Stimulated activated CD4-positive, alpha-beta T cell treated with anti-CD3 and anti-CD28 coated beads, Interleukin-2, amount 100 ng/mL, for 24 hours (primary cell): Measurements from ENCODE around the gene COX17.

ENCODE experiments used
- DNase-seq, 2 donors: peaks; one replicate each; pipeline ENCODE4 v3.0.0-alpha.2; 2020

COX17 gene

GRCh38 chr3:119673875-119674274 is 3.3 kb downstream of the COX17 start:
- no peak for DNase-seq

- no peak for DNase-seq
Observed at GRCh38 chr3:119672776-119673175, 4.4 kb downstream of the COX17 start.

- no peak for DNase-seq
Observed at GRCh38 chr3:119669906-119670570, 7.2 kb downstream of the COX17 start.

- DNase-seq, result no peak
Observed at GRCh38 chr3:119665954-119666559, 11.1 kb downstream of the COX17 start.

GRCh38 chr3:119664850-119665379 is 12.3 kb downstream of the COX17 start:
- DNase-seq, result no peak

- DNase-seq, result no peak
Observed at GRCh38 chr3:119664370-119664769, 12.8 kb downstream of the COX17 start.

- DNase-seq, result no peak
Observed at GRCh38 chr3:119663885-119664284, 13.3 kb downstream of the COX17 start.

- DNase-seq, result no peak
Observed at GRCh38 chr3:119662604-119663373, 14.4 kb downstream of the COX17 start.

GRCh38 chr3:119660474-119661440 is 16.4 kb downstream of the COX17 start, which contains the start of gene POPDC2:
POPDC2 (minus strand) TSS chr3:119660589; CDS start chr3:119660423, 166 bp downstream.
- no peak for DNase-seq

- no peak for DNase-seq
Observed at GRCh38 chr3:119659606-119660291, 17.5 kb downstream of the COX17 start.

GRCh38 chr3:119658994-119659393 is 18.2 kb downstream of the COX17 start:
- DNase-seq, result no peak

- DNase-seq, result no peak
Observed at GRCh38 chr3:119657887-119658702, 19.1 kb downstream of the COX17 start.

GRCh38 chr3:119653876-119654275 is 23.3 kb downstream of the COX17 start:
- no peak for DNase-seq

- DNase-seq, result no peak
Observed at GRCh38 chr3:119652306-119653033, 24.7 kb downstream of the COX17 start.

GRCh38 chr3:119649761-119650160 is 27.4 kb downstream of the COX17 start:
- no peak for DNase-seq

GRCh38 chr3:119647843-119648575 is 29.2 kb downstream of the COX17 start:
- DNase-seq, result no peak

GRCh38 chr3:119647171-119647570 is 30.0 kb downstream of the COX17 start:
- no peak for DNase-seq

- no peak for DNase-seq
Observed at GRCh38 chr3:119645813-119646212, 31.4 kb downstream of the COX17 start.

GRCh38 chr3:119644481-119644880 is 32.7 kb downstream of the COX17 start:
- no peak for DNase-seq
